GM10248 (cell line): ENCODE measurements around the gene TRIM54.
"Not testable (repeated sequence)": the region's sequence is repeated elsewhere in the genome, so short reads cannot be mapped to it uniquely, and the experiment has no call there.

Source experiments
- CTCF ChIA-PET: fragments of 300-600 bp; sonication (Branson Sonifier 250); formaldehyde crosslinking; extraction: SDS; loops from one replicate; lab custom pipeline; 2021; ENCODE audit warnings: antibody characterized with exemption; lab: Yijun Ruan, JAX
- POLR2A ChIA-PET: fragments of 350-650 bp; sonication (Branson Sonifier 250); formaldehyde crosslinking; extraction: SDS; loops from one replicate; lab custom pipeline; 2020; ENCODE audit warnings: antibody characterized with exemption; lab: Yijun Ruan, JAX
- DNase-seq: peaks from one replicate; pipeline ENCODE4 v3.0.0; 2012; ENCODE audit errors: extremely low spot score
- TF ChIP-seq, protein P1 (sequence below): IDR thresholded peaks from 2 replicates; pipeline ENCODE4 v1.5.1; 2012; ENCODE audit warnings: mild to moderate bottlenecking, low read depth; ENCODE audit errors: extremely low read depth, missing control alignments, control extremely low read depth

TRIM54 gene

DNA sequence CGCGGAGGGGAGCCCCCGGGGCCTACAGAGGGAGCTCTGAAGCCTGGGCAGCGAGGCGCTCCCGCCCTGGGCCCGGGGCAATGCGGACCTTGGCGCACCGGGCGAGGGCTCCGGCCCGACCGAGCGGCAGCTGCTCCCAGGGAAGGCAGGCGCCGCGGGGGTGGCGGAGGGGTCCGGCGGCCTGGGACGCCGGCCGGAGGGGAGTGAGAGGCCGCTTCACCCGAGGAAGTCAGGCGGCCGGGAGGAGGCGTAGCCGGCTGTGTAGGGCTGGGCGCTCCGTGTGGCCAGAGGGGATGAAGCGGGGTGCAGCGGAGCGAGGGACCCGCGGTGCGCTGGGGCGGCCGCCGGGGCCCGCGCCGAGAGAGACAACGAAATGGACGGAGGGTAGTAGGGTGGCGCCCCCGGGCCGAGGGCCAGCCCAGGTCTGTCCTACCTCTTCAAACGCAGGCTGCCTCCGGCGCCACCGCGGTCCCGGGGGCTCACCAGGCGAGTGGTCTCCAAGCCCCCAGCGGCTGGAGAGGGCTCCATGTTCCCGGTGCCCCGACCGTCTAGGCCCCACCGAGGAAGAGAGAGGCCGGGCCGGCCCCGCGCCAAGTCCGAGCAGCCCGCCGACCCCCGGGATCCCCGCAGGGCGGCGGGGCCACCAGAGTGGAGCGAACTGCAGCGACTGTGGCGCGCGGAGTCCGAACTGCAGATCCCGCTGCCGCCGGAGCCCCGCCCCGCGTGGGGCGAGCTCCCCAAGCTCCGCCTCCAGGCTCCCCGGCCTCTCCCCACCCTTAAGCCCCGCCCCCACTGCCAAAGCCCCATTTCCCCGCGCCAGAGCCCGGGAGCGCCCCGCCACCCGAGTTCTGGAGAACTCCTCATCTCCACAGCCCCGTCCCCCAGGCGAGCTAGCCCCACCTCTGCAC is 19.6 kb upstream of the TRIM54 start, which contains the start of gene SLC30A3:
TSS of gene SLC30A3 (minus strand) at position 669 of the 908 bp plus-strand sequence. CDS start at position 528, 141 bp downstream.
- peak; percentile 90 for DNase-seq
- POLR2A ChIA-PET, result interaction anchor here (0.6 kb wide), 1 partner anchor 9 kb away, joined by 5 read pairs; no protein-coding TSS in a partner anchor
- TF ChIP-seq, protein P1, sequence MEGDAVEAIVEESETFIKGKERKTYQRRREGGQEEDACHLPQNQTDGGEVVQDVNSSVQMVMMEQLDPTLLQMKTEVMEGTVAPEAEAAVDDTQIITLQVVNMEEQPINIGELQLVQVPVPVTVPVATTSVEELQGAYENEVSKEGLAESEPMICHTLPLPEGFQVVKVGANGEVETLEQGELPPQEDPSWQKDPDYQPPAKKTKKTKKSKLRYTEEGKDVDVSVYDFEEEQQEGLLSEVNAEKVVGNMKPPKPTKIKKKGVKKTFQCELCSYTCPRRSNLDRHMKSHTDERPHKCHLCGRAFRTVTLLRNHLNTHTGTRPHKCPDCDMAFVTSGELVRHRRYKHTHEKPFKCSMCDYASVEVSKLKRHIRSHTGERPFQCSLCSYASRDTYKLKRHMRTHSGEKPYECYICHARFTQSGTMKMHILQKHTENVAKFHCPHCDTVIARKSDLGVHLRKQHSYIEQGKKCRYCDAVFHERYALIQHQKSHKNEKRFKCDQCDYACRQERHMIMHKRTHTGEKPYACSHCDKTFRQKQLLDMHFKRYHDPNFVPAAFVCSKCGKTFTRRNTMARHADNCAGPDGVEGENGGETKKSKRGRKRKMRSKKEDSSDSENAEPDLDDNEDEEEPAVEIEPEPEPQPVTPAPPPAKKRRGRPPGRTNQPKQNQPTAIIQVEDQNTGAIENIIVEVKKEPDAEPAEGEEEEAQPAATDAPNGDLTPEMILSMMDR, result no peak
- CTCF ChIA-PET, result interaction anchor here (0.6 to 6.8 kb wide), 5 partner anchors 12 to 166 kb away, joined by 3 to 99 read pairs (median 4); partner anchors contain the start of genes DNAJC5G and TRIM54

DNA sequence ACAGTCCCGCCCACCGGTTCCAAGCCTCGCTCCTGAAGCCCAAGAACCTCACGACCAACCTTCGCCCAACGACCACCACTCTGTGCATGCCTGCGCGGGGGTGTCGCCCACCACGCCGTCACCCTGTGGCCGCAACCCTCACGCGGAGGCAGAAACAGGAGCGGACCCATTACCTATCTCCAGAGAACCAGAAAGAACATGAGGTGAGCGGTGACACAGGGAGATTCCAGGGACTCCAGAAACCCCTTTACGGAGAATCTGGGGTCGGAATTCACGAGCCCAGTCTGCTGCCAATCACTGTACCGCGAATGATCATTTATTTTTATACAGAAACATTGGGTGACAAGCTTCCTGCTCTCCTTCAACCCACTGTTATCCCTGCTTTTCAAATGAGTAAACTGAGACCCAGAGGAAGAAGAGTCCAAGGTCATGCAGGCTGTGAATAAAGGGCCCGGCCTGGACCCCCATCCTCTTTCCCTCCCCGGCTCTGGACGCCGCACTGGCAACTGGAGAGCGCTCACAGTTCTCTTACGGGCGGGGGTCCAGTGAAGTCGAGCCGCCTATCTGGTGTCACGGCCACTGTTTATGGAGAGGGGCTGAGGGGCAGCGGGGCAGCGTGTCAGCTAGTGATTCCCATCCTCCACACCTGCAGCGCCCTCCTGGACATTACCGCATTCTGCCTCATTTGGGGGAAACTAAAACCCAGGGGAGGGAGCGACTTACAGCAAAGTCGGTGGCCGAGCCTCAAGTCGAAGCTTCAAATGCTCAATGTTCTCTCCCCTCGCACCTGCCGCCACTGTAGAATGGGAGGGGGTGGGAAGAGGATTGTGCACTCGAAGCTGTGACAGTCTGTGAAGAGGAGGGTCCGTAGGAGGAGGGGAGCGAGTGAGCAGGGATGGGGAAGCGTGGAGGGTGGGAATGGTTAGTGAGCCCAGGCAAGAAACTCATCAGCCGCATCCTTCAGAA is 18.7 kb upstream of the TRIM54 start:
- no peak for DNase-seq
- ChIA-PET CTCF (interaction anchor here (1.0 to 6.8 kb wide), 5 partner anchors 9 to 167 kb away, joined by 3 to 99 read pairs (median 7); partner anchors contain the start of genes DNAJC5G and TRIM54), POLR2A (interaction anchor here (0.6 kb wide), 1 partner anchor 8 kb away, joined by 5 read pairs; no protein-coding TSS in a partner anchor)
- TF ChIP-seq, protein P1, result no peak

DNA sequence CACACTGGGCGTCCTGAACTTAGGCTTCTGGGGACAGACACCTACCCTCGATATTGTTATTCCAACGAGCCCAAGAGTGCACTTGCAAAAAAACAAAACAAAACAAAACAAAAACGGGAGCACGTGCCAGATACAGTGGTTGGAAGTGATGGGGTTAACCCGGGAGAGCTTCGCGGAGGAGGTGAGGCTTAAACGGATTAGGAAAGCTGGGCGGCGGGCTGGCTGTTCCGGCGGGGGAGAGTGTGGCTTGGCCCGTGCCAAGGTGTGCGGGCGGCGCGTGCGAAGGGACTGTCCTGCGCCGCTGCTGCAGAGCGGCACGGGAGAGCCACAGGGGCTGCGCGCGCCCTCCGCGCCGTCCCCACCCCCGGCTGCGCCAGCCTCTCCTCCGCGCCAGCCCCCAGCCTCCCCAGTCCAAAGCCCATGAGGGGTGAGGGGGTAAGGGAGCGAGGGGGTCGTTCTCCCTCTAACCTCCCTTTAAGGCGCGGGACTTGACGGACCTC is 17.9 kb upstream of the TRIM54 start:
- ChIA-PET CTCF (interaction anchor here (1.1 to 6.8 kb wide), 7 partner anchors 8 to 177 kb away, joined by 3 to 99 read pairs (median 7); partner anchors contain the start of genes DNAJC5G, KHK and TRIM54), POLR2A (no interaction called here)
- TF ChIP-seq, protein P1, result no peak
- DNase-seq, result no peak

DNA sequence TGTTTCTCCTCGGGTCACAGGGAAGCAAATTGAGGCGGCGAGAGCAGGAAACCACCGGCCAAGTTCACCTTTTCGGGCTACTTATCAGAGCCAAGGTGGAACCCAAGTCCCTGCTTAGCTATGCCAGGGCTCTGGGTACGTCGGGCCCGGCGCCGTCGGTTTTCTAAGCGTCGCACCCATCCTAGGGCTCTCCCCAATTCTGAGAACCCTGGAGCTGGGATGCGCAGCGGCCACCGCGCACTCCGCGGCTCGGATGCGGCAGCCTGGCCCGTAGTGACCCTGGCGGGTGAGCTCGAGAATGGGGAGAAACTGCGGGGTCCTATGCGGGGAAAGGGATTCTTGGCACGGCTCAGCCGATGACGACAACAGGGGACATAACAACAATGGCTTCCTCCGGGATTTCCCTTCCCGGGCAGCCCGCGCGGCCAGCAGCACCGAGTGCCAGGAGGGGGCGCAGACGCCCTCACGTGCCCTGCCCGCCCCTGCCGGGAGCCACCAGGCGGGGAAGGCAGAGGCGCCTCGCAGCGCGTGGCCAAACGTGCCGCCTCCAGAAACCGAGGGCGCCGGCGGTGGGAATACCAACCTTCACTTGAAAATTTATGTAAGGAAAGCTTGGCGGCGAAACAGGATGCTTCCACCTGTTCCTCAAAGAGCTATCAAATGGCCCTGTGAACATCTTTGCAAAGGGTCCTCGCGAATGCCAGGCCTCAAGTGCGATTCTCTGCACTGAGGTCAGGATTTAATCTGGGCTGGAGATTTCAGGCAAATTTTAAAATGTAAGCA is 17.3 kb upstream of the TRIM54 start:
- DNase-seq, result peak; percentile 80
- TF ChIP-seq, protein P1, result peak; percentile 61
- CTCF ChIA-PET, result interaction anchor here (1.1 to 6.8 kb wide), 14 partner anchors 8 to 303 kb away, joined by 3 to 99 read pairs (median 5); partner anchors contain the start of genes DNAJC5G, KHK and TRIM54
- POLR2A ChIA-PET, result interaction anchor here (0.7 kb wide), 1 partner anchor 24 kb away, joined by 3 read pairs; no protein-coding TSS in a partner anchor

DNA sequence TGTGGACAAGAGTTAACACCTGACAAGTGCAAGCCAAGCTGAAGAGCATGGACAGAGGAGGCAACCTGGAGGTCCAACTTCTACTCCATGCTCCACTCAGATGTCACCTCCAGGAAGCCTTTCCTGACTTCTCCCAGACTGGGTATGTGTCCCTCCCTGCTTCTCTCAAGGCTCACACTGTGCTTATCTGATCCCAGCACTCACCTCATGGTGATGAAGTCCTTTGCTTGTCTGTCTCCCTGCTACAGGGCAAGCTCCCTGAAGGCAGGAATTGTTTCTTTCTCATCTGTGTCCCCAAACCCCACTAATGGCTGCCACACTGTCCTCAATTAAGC is 16.7 kb upstream of the TRIM54 start:
- no peak for DNase-seq
- ChIA-PET POLR2A (interaction anchor here (0.7 kb wide), 1 partner anchor 24 kb away, joined by 3 read pairs; no protein-coding TSS in a partner anchor), CTCF (interaction anchor here (1.1 to 6.8 kb wide), 15 partner anchors 9 to 304 kb away, joined by 3 to 99 read pairs (median 4); partner anchors contain the start of genes DNAJC5G, KHK and TRIM54)
- TF ChIP-seq, protein P1, result no peak

DNA sequence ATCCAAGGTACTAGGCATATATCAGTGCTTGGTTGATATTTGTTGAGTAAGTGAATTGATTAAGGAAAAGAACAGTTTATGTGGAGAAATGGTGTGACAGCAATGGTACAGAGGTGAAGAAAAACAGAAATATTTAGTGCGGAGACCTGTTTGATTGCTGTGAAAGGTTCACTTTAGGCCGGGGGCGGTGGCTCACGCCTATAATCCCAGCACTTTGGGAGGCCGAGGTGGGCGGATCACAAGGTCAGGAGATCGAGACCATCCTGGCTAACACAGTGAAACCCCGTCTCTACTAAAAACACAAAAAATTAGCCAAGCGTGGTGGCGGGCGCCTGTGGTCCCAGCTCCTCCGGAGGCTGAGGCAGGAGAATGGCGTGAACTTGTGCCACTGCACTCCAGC is 13.9 kb upstream of the TRIM54 start:
- POLR2A ChIA-PET, DNase-seq: not testable (repeated sequence)
- CTCF ChIA-PET, result interaction anchor here (1.5 to 6.8 kb wide), 2 partner anchors 12 to 35 kb away, joined by 3 to 99 read pairs; partner anchors contain the start of genes DNAJC5G and TRIM54
